Activated CD4-positive, alpha-beta T cell treated with anti-CD3 and anti-CD28 coated beads, Interleukin-2, Interleukin-4, amounts not matched to agents 100 ng/mL and 50 ng/mL, durations not matched to agents 16 hours and 8 hours (primary cell): ENCODE results near the gene SOX18.

ENCODE experiments used
- DNase-seq: peaks from one replicate; pipeline ENCODE4 v3.0.0-alpha.2; 2020; ENCODE audit warnings: low spot score

The SOX18 gene

GRCh38 chr20:64068386-64069208 is 19.2 kb upstream of the SOX18 start:
- DNase-seq: no peak

- no peak for DNase-seq
These were observed 18.4 kb upstream of the SOX18 start for GRCh38 chr20:64067733-64068307.

DNA sequence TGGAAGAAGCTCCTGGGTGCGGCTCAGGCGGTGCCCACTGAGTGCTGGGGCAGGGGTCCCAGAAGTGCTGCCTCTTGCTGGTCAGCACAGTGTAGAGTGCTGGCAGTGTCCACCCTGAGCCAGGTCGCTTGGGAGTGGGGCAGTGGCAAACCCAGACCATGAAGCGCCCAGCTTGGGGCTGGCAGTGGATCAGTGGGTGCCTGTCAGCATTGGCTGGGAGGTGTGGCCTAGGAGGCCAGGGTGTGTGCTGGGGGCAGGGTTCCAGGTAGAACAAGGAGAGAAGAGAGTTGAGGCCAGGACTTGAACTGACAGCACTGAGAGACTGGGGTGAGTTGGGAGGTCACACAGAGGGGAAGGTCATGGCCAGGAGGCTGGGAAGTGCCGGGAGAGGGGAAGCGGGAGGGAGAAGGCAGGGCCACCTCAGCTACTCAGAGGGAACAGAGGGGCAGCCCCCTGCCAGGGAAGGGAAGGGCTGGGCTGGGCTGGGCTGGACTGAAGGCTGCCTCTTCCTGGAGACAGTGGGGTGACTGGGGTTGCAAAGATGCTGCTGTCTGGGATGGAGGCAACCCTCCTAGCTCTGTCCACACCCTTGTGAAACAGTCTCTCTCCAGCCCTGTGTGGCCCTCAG is 17.7 kb upstream of the SOX18 start:
- no peak for DNase-seq

GRCh38 chr20:64065974-64066343 is 16.5 kb upstream of the SOX18 start:
- peak; percentile 85 for DNase-seq

DNA sequence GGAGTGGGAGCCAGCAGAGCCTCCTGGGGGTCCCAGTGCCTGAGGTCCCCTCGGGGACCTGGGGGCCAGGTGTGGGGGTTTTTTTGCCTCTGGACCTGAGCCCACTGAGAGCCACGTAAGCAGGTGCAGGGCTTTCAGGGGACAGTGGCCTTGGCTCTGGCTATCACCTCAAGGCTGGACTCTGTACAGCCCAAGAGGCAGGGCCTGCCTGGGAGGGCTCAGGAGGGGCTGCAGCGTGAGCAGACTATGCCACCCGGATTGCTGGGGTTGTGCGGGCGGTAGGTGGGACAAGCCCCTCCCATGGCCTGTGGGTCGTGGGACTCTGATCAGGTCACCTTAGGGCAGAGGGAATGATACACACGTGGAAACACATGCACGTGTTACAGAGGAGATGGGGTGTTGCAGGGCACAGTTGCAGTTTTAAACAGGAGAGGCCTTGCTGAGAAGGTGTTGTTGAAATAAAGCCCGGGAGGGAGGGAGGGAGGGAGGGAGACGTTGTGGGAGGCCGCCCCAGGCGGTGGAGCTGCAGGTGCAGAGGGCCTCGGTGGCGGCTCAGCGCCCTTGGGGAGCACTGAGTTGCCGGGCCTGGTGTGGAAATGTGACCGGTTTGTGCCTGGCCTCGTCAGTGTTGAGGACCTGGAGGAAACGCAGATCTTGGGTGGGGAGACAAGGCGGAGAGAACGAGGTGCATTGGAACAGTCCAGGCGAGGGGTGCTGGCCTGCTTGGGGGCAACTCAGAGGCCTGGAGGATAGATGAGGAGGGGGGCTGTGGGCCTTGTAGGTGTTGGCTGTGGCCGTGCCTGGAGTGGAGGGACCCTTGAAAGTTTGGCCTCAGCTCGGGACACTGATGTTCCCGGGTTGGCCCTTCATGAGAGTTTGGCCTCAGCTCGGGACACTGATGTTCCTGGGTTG is 15.9 kb upstream of the SOX18 start:
- no peak for DNase-seq

DNA sequence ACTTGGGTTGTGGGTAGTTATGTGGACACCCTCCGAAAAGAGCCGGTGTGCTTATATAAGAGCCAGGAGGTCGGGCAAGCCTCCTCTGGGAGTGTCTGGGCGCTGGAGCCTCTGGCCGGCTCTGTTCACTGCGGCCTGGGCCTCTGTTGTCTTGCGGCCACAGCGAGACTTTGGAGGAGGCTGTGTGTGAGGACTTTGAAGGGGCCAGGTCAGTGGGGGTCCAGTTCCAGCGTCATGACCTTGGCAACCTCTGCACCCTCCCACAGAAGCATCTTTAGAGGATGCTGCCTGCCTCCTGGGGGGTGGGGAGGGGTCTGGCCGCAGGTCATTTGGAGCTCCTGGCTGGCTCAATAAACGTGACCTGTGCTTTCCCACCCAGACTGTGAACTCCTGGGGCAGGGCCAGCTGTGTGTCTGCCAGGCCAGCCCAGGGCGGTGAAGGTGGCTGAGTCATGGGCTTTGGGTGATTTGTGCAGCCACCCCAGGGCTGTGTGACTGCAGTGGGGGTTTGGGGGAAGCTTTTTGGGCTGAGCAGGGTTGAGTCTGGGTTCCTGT is 14.8 kb upstream of the SOX18 start:
- DNase-seq: no peak

DNA sequence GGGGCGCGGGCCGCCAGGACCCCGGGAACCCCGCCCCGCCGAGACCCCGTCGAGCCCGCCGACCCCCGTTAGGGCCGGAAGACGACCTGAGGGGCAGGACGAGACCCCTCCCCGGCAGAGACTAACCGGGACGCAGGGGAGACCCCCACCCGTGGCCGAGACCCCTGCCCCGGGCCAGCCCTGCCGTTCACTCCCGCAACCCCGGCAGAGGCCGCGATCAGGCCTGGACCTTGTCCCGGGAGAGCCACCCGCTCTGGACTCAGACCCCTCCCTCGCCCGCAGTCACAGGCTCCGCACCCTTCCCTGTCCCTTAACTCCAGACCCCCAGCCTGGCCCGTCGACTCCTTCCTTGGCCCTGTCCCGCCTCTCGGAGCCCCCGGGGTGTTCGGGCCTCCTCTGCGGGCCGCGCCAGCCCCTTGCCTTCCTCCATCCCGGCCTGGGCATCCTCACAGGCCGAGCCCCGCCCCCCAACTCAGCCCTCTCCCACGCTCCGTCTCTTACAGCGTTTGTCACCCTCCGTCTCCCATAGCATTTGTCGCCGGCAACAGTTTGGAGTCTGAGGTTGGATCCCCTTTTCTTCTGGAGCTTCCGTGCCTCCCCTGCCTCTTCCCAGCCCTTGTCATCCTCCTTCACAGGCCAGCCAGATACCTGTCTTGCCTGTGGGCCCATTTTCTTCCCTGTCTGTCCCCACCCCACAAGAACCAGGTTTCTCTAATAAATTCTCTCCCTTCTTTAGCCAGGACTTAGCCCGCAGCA is 14.1 kb upstream of the SOX18 start:
- DNase-seq: no peak

DNA sequence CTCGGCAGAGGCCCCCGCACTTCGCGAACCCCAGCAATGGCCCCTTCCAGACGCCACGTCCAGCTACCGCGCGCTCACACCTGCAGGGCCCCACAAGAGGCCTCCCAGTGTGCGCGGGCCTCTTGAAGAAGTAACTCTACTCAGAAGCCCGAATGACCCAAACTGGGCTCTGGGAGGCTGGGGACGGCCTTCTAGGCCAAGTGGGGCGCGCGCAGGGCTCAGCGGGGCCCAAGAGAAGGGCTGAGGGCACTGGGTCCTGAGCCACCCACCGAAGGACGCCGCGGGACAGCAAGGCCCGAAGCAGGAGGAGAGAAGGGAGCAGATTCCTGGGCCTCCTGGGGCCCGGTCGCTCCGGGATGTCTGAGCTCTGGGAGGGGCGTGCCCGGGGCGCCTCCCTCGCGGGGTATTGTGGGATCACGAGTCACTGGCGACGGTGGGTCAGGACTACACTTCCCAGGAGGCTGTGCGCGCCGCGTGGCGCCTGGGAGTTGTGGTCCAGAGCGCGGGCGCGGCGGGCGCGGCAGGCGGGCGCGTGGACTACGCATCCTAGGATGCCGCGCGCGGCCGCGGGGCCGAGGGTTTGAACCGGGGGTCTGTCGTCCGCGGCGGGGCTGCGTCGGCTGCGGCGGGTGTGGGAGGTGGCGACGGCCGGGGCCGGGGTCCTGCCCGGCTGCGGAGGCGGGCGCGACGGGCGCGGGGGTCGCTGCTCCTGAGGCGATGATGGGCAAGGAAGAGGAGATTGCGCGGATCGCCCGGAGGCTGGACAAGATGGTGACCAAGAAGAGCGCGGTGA is 13.4 kb upstream of the SOX18 start, which contains the start of gene TCEA2:
TSS of gene TCEA2 (plus strand) at position 603 of the 793 bp plus-strand sequence. CDS start at position 718, 115 bp downstream.
- peak; percentile 97 for DNase-seq

DNA sequence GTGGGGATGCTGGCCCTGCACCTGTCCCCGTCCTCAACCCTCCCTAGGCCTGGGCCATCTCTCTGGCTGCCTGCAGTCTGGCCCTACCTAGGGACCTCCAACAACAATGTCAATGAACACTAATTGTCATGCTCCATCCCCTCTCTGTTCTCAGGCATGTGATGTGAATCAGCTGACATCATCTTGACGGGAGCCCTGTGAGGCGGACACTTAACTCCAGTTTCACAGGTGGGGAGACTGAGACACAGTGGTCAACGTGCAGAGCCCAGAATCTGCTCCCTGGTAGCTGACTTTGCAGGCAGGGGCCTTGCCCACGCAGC is 12.8 kb upstream of the SOX18 start:
- no peak for DNase-seq

DNA sequence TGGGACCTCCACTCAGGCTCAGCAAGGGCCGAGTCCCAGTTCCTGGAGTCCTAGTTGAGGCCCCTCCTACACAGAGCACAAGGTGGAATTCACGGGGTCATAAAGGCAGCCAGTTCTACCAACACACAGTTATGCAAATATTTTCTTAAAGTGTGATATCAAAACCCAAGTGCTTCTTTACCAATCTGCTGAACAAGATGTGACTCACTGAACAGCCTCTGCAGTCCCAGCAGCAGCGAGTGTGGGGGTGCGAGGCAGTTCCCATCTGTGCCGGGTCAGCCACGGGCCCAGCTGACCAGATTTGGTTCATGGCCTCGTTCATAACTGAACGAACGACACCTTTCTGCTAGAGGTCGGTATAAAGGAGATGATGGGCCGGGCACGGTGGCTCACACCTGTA is 9.1 kb upstream of the SOX18 start:
- no peak for DNase-seq

DNA sequence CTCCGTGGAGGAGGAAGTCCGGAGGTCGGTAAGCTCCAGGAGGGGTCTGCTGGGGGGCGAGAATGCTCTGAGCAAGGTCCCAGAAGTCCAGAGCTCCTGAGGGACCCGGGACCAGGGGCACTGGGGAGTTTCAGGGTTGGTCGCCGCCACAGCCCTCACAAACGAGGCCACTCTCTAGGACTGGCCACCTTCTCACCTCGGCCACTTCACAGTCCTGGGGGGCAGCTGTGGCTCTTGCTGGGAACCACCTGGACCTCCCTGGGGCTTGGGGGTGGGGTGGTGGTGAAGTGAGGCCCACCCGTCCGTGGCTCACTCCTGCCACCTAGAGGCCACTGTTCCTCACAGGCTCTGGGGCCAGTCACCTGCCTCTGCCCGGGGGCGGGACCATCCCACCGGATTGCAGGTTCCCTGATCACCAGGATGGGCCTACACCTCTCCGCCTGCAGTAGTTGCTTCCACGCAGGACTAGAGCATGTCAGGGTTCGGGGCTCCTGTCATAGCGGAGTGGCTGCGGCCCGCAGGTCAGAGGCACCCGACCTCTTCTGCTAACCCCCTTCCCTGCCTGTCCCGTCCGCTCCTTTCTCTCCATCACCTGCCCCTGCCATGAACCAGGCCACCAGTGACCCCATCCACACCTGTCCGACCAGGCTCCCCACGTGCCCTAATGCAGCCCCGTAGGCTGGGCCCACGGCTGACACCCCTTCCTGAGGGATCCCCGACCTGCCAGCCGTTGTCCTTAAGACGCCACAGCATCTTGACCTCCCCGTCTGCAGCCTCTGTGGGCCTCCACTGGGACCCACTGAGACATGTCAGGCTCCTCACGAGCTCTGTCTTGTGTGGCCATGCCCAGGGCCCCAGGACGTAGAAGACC is 8.4 kb upstream of the SOX18 start:
- peak; percentile 80 for DNase-seq

DNA sequence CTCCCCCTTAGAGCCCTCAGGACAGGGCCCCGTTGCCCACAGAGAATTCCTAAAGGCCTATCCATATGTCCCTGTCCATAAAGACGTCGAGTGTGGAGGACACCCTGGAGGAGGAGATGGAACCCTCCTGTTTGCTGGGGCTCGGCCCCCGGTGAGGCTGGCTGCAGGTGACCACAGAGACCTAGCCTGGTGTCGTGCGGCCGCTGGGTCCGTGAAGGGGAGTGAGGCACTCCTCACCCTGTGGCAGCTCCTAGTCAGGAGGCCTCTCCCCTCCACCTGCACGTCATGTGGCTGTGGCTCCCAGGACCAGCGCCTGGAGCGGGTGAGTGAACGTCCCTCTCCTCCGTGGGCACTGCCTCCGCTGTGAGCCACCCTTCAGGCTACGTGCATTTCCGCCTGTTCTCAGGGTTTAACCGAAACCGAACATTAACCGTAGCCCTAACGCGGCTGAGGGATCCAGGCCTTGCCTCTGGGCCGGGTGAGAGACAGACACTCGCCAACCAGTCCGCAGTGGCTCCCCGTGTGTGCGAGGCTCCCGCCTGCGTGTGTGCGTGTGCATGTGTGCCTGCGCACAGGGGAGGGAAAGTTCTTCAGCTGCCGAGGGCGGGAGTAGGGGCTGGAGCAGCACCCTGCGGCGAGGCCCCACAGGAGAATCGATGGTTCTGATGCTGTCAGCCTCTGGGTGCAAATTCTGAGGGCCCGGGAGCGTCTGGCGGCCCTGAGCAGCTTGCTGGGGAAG is 7.6 kb upstream of the SOX18 start:
- no peak for DNase-seq

GRCh38 chr20:64056639-64056888 is 7.1 kb upstream of the SOX18 start:
- DNase-seq: no peak

GRCh38 chr20:64055893-64056638 is 6.6 kb upstream of the SOX18 start:
- no peak for DNase-seq

DNA sequence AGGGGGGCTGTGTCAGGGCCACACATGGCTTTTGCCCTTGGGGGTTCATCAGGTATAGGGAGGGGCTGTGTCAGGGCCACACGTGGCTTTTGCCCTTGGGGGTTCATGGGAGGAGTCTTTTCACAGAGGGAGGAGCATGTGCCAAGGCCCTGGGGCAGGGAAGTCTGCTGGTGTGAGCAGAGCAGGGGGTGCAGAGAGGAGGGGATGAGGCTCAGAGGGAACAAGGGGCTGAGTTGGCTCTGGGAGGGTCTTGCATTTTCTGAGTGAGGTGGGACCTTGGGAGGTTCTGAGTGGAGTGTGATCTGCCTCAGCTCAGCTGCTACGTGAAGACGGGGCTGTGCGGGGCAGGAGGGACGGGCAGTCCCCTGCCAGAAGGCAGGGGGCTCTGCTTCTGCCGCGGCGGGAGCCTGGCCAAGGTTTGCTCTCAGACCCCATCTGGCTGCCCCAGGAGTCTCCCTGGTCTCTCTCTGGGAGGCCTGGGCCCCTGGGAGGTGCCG is 6.0 kb upstream of the SOX18 start:
- DNase-seq: no peak

GRCh38 chr20:64053841-64054661 is 4.6 kb upstream of the SOX18 start:
- DNase-seq: no peak
